Fibroblast of pulmonary artery (primary cell): ENCODE measurements around the gene CPNE4.

ENCODE experiments used
- DNase-seq: peaks from one replicate; pipeline ENCODE4 v3.0.0-alpha.2; 2010; ENCODE audit warnings: low read depth
- H3K4me3 ChIP-seq: replicated peaks from 2 replicates; pipeline ENCODE4 v1.5.1; 2011; ENCODE audit warnings: low read depth, mild to moderate bottlenecking, control low read depth, low read length, moderate library complexity
- TF ChIP-seq, protein P1 (sequence below): IDR thresholded peaks from 2 replicates; pipeline ENCODE4 v1.5.1; 2011; ENCODE audit warnings: mild to moderate bottlenecking, control low read depth, low read length, inconsistent platforms; ENCODE audit errors: missing control alignments

Gene CPNE4

DNA sequence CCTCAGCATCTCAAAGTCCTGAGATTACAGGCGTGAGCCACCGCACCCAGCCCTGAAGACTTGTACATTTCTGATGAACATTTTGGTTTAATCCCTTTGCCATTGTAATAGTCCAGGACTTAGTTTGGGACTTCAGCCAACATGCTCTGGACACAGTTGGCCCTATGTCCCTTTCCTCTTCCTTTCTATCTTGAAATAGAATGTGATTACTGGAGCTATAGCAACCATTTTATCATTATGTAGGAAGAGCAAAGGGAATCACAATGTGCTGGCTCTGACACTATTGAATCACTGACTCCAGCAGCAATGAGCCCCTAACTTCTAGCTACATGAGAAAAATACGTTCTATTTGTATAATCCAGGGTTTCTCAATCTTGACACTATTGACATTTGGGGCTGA is 497.3 kb downstream of the CPNE4 start:
- H3K4me3 ChIP-seq, result no peak overlapping the region
- DNase-seq, result no peak
- TF ChIP-seq, protein P1, sequence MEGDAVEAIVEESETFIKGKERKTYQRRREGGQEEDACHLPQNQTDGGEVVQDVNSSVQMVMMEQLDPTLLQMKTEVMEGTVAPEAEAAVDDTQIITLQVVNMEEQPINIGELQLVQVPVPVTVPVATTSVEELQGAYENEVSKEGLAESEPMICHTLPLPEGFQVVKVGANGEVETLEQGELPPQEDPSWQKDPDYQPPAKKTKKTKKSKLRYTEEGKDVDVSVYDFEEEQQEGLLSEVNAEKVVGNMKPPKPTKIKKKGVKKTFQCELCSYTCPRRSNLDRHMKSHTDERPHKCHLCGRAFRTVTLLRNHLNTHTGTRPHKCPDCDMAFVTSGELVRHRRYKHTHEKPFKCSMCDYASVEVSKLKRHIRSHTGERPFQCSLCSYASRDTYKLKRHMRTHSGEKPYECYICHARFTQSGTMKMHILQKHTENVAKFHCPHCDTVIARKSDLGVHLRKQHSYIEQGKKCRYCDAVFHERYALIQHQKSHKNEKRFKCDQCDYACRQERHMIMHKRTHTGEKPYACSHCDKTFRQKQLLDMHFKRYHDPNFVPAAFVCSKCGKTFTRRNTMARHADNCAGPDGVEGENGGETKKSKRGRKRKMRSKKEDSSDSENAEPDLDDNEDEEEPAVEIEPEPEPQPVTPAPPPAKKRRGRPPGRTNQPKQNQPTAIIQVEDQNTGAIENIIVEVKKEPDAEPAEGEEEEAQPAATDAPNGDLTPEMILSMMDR, result no peak

DNA sequence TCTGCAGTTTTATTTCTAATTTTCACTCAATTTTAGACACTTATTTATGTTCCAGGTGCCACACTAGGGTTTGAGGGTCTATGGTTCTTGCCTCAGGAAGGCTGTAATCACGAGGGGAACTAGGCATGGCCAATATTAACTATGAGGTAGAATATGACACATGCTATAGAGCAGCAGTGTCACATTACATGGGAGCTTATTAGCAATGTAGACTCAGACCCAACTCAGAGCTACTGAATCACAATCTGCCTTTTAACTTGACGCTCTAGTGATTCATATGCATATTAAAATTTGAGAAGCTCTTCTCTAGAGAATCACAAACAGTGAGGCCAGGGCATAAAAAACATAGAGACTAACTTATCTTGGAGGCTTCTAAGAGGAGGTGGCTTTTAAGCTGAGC is 499.2 kb downstream of the CPNE4 start:
- no peak for DNase-seq
- TF ChIP-seq, protein P1, result no peak
- H3K4me3 ChIP-seq, result no peak overlapping the region

DNA sequence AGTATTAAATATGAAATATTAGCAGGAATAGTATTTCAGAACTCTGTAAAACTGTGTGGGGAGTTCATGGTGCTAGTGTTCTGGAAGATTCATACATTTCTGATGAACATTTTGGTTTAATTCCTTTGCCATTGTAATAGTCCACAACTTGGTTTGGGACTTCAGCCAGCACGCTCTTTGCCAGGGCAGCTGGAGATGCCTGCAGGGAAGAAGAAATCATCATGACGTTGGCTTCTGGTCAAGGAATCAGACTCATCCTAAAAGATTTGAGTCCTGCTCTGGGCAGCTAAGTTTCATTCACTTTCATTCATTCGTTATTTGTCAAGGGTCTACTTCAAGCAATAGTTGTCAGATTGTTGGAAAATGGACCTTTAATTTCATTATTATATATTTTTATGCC is 499.7 kb downstream of the CPNE4 start:
- H3K4me3 ChIP-seq, result no peak overlapping the region
- TF ChIP-seq, protein P1, result no peak
- peak; percentile 5 for DNase-seq

DNA sequence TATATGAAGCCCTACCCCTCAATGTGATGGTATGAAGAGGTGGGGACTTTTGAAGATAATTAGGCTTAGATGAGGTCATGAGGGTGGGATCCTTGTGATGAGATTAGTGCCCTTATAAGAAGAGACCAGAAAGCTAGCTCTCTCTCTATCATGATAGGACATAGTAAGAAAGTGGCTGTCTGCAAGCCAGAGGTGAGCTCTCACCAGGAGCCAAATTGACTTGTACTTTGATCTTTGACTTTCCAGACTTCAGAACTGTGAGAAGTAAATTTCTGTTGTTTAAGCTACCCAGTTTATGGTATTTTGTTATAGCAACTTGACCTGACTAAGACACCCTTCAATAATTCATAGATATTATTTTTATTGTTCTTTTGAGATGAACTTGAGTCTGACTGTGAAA is 502.2 kb downstream of the CPNE4 start:
- no peak for DNase-seq

DNA sequence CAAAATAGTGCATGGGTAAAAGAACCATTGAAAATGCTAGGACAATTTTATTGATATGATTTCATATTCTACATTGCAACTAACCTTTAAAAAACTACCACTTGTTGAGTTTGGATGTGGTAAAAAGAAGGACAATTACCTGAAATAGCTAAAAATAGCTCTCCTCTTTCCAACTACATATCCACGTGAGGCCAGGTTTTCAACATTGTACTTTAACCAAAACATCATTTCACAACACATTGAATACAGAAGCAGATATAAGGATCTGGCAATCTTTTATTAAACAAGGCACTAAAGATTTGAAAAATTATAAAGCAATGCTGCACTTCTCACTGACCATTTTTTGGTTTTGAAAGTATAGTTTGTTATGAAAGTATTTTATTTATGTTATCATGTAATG is 504.0 kb downstream of the CPNE4 start:
- DNase-seq, result no peak
- H3K4me3 ChIP-seq, result no peak overlapping the region
- TF ChIP-seq, protein P1, result no peak

More for the DNA sequence above, 502.2 kb downstream of the CPNE4 start:
- TF ChIP-seq, protein P1, result no peak
- no peak overlapping the region for H3K4me3 ChIP-seq

DNA sequence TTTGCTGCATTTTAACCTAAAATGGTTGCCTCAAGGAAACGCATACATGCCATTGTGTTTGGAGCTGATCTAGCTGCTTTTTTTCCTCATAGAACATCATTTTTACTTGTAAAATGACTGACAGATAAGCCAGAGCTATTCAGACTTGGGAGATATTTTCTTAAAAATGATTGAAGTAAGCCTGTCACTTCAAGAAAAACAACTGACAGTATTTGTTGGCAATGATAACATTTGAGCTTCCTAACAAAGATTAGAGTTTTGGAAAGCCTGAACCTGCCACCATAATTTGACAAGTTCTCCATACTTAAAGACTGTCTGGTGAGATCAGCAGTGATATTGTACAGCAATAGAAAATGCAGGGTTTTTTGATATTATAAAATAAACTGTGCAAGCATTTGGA is 504.4 kb downstream of the CPNE4 start:
- DNase-seq, result no peak

DNA sequence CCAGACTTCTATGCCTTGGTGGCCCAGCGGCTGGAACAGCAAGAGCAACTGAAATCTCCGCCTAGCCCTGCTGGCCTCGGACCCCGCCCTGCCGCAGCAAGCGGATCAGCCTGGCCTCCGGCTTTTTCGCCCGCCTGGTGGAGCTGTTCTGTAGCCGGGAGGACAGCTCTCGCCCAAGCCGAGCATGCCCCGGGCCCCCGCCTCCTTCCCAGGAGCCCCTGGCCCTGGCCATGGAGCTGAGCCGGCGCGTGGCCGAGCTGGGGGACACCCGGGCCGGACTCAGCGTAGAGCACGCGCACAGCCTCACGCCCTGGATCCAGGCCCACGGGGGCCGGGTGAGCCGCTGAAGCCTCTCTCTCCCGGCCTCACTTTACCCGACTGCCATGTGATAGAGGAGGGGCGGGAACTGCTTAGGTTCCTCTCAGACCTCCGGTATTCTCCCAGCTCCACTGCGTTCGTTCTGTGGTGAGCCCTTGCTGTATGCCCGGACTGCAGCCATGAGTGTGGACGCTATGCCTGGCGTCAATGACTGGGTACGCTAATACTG is 507.9 kb downstream of the CPNE4 start:
- TF ChIP-seq, protein P1, result peak; percentile 50
- peak; percentile 59 for DNase-seq
- H3K4me3 ChIP-seq, result peak overlapping the region; percentile 45

More for the DNA sequence above, 504.4 kb downstream of the CPNE4 start:
- TF ChIP-seq, protein P1, result no peak
- no peak overlapping the region for H3K4me3 ChIP-seq
